ENCODE data around the gene EAF1.
A peak's percentile ranks its signal among the peaks of the same experiment; 100 is the strongest.
"Not testable (repeated sequence)": the region's sequence is repeated elsewhere in the genome, so short reads cannot be mapped to it uniquely, and the experiment has no call there.

EAF1 gene

DNA sequence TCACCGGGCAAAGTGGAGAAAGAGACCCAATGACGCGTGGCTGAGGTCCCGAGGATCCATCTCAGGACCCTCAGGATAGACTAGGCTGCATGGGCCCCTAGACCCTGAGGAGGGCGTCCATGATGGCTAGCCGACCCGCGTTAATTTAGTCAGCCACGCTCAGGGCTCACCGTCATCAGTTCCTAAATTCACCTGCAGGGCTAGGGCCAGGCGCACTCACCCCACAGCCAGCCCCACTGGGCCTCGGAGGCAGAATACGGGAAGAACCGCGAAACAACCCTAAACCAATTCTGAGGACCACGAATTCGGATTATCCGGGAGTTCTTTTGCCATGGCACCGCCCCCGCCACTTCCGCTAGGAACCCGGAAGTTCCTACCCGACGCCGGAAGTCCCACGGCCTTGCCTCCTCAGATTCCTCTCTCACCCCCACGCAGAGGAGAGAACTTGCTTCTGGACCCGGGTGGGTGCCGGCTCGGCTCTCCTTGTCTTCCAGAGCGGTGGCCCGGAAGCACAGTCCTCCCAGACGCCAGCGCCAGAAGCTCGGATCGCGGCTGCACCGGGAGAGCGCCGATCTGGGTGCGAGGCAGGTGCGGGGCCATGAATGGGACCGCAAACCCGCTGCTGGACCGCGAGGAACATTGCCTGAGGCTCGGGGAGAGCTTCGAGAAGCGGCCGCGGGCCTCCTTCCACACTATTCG, at the start of gene EAF1, which contains the start of gene METTL6:
Gene EAF1, plus strand, starts transcription at position 417 of the 699 bp plus-strand sequence. Its CDS starts 182 bp downstream, at position 599.
Gene METTL6, minus strand, starts transcription at position 363 of the 699 bp plus-strand sequence. CDS start 1,033 bp downstream, outside the sequence.
- DNase-seq (ENCODE audit: low spot score), result peak; percentile 84

DNA sequence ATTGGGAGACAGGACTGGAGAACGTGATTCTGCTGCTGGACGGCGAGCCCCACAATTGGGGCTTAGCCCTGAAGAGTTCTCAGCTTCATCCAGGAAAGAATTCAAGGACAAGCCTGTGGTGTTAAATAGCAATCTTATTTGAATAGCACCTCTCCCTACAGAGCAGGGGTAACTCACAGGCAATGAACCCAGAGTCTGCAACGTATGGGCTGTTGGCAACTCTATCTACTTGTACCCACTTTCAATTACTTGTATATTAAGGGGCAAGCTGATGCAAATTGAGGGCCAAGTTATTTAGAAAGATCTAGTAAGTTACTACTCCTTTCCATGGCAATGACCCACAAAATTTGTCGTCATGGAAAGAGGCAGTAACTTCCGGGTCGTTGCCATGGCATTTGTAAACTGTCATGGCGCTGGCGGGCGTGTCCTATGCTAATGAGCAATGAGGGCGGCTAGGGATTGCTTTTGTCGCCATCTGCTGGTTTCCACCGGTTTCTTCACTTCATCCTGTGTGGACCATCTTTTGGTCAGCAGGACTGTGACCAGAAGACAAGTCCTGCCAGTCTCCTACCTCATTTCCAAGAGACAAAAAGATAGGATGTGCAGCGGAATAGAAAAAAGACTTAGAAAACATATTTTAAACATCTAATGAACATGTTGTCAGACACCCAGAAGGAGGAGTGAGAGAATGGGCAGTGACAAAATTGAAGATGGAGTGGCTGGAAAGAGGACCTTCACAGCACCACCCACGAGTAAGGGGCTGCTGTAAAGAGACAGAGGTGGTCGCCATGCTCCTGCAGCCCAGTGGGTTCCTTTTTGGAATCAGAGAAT, 49.2 kb upstream of the EAF1 start:
- peak; percentile 93 for DNase-seq (ENCODE audit: low spot score)

DNA sequence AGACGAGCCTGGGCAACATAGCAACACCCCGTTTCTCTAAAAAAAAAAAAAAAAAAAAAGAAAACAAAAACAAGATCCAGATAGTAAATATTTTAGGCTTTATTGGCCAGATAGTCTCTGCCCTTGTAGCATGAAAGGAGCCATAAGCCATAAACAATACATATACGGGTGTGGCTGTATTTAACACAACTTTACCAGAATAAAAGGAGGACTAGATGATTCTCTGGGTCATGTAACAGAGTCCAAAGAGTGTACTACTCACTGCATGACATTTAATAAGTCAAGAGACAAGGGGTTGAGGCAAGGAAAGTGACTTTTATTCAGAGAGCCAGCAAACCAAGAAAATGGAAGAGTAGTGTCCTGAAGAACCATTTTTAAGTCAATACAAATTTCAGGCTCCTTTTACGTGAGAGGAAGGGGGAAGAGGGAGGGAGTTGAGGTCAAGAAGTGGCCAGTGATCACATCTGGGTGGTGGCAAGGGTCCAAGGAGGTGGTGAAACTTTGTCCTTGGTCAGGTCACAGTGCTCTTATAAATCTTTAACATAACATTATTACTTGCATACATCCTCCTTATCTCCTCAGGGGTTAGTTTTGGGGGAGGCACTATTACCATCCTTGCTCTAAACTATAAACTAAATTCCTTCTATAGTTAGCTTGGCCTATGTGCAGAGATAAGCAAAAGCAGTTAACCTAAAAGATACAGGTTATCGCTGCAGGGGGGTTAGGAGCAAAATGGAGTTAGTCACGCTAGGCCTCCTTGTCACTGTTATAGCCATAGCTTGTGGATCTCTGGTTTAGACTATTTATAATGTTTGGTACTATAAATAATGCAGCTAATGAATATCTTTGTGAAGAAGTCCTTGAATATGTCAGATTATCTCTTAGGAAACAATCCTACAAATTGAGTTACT, 46.2 kb upstream of the EAF1 start:
- DNase-seq (ENCODE audit: low spot score), result no peak

DNA sequence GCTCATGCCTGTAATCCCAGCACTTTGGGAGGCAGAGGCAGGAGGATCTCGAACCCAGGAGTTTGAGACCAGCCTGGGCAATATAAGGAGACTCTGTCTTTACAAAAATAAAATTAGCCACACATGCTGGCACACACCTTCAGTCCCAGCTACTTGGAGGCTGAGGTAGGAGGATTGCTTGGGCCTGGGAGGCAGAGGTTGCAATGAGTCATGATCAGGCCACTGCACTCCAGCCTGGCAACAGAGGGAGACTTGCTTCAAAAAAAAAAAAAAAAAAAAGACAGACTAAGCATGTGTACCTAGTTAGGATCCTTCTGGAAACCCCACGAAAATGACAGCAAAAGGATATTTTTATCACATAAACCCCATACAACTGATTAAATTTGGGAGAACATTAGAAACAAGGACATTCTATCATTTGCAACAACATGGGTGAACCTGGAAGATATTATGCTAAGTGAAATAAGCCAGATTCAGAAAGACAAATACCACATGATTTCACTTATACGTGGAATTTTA, 44.9 kb upstream of the EAF1 start:
- no peak for DNase-seq (ENCODE audit: low spot score)

DNA sequence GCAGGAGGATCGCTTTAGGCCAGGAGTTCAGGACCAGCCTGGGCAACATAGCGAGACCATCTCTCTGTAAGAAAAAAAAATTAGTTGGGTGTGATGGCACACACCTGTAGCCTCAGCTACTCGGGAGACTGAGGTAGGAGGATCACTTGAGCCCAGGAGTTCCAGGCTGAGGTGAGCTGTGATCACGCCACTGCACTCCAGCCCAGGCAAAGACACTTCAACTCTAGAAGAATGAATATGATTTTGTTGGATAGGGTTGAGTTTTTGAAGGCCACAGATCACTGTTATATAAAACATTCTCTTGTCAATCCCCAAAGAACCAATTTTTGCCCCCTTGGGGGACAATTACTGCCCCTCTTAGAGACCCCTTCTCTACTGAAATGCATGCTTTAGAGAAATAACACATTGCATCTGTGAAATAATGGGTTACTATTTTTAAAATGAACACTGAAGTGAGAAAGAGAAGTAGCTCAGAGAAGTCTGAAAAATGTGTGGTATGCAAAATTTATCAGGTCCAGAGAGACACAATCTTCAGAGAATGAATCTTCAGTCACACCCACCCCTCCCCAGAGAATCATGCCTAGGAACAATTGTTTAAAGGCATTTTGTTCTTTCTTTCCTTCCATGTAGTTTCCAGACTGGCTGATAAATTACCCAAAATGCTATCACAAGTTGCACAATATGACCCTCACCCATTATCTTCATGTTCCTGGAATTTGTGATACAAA, 42.7 kb upstream of the EAF1 start:
- DNase-seq (ENCODE audit: low spot score), result no peak

DNA sequence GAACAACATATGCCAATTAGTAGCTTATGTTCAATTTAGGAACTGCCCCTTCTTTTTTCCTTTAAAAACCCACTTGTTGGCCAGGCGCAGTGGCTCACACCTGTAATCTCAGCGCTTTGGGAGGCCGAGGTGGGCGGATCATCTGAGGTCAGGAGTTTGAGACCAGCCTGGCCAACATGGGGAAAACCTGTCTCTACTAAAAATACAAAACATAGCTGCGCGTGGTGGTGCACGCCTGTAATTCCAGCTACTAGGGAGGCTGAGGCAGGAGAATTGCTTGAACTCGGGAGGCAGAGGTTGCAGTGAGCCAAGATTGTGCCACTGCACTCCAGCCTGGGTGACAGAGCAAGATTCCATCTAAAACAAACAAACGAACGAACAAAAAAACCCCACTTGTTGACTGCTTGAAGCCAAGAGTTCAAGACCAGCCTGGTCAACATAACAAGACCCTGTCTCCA, 42.1 kb upstream of the EAF1 start:
- not testable (repeated sequence) for DNase-seq (ENCODE audit: low spot score)

DNA sequence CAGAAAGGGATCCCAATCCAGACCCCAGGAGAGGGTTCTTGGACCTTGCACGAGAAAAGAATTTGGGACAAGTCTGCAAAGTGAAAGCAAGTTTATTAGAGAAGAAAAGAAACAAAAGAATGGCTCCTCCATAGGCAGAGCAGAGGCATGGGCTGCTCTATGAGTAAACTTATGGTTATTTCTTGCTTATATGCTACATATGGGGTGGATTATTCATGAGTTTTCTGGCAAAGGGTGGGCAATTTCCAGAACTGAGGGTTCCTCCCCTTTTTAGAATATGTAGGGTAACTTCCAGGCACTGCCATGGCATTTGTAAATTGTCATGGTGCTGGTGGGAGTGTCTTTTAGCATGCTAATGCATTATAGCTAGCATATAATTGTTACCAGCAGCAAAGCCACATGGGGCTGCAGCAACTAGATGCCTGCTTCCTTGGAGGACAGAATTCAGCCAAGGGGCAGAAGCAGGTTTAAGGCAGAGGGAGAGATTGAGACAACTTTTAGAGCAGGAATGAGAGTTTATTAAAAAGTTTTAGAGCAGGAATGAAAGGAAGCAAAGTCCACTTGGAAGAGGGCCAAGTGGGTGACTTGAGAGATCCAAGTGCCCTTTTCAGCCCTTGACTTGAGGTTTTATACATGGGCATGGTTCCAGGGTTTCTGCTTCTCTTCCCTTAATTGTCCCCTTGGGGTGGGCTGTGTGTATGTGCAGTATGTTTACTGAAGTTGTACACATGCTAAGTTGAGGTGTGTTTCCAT, 41.3 kb upstream of the EAF1 start:
- no peak for DNase-seq (ENCODE audit: low spot score)

DNA sequence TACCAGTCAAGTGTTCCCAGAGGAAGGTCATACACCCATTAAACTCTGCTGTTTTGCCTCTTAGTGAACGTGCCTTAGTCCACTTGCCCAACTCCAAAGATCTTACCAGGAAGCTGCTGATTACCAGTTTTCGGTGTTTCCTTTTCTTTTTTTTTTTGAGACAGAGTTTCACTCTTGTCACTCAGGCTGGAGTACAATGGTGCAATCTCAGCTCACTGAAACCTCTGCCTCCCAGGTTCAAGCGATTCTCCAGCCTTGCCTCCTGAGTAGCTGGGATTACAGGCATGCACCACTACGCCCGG, 40.8 kb upstream of the EAF1 start:
- DNase-seq (ENCODE audit: low spot score), result not testable (repeated sequence)

DNA sequence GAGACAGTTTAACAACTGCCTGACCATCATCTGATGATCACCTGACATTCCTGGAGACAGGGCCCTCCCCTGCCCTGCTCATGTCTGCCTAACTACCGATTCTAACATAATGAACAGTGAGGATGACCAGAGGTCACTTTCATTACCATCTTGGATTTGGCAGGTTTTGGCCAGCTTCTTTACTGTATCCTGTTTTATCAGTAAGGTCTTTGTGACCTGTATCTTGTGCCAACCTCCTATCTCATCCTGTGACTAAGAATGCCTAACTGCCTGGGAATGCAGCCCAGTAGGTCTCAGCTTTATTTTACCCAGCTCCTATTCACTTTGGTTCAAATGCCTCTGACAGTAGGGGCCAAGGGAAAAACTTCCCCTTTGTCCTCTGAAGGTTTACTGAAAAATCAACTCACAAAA, 40.2 kb upstream of the EAF1 start:
- DNase-seq (ENCODE audit: low spot score), result peak; percentile 79

DNA sequence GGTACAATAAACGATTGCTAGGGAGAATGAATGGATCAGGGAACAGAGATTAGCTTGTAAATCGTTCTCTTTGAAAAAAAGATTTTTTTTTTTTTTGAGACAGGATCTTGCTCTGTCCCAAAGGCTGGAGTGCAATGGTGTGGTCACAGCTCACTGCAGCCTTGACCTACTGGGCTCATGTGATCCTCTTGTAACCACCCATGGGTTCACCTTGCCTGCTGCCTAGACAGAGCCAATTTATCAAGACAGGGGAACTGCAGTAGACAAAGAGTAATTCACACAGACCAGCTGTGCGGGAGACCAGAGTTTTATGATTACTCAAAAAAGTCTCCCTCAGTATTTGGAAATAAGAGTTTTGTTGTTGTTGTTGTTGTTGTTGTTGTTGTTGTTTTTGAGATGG, 39.7 kb upstream of the EAF1 start:
- peak; percentile 60 for DNase-seq (ENCODE audit: low spot score)

DNA sequence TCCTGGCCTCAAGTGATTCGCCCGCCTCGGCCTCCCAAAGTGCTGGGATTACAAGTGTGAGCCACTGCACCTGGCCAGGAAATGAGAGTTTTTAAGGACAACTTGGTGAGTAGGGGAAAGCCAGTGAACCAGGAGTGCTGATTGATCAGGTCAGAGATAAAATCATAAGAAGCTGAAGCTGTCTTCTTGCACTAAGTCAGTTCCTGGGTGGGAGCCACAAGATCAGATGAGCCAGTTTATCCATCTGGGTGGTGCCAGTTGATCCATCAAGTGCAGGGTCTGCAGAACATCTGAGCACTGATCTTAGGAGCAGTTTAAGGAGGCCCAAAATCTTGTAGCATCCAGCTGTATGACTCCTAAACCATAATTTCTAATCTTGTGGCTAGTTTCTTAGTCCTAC, 39.1 kb upstream of the EAF1 start:
- DNase-seq (ENCODE audit: low spot score), result not testable (repeated sequence)

DNA sequence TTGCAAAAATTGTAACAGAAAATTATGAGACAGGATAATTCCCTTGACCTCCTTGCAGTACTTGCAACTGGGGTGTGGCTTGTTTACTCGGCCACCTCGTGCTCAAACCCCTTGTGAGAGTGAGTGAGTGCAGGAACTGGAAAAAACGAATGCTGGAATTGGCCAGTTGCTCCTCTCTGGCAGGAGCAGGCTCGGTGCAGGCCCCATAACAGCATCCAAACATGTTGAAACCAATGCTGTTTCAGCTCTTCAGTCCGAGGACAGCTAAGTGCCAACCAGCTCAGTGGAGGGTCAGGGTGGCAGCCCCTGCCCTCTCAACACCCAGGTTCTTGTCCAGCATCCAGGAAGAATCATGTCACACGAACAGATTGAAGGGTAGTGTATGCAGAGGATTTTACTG, 36.9 kb upstream of the EAF1 start:
- no peak for DNase-seq (ENCODE audit: low spot score)

DNA sequence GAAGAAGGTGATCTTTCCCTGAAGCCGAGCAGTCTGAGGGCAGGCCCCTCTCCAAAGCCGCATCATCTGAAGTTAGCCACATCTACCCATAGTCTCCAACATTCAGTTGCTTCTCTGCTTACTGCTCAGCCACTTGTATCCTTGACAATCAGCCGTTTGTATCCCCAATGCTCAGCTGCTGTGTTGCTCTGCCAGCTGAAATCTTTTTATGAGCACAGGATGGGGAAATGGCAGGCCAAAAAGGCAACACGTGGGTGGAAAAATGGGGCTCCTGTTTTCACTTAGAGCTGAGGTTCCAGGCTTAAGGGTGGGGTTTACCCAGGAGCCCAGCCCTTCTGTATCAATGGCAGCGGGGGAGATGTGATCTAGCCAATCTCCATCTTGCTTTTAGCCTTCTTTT, 36.4 kb upstream of the EAF1 start:
- no peak for DNase-seq (ENCODE audit: low spot score)

DNA sequence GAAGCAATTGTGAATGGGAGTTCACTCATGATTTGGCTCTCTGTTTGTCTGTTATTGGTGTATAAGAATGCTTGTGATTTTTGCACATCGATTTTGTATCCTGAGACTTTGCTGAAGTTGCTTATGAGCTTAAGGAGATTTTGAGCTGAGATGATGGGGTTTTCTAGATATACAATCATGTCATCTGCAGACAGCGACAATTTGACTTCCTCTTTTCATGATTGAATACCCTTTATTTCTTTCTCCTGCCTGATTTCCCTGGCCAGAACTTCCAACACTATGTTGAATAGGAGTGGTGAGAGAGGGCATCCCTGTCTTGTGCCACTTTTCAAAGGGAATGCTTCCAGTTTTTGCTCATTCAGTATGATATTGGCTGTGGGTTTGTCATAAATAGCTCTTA, 34.1 kb upstream of the EAF1 start:
- DNase-seq (ENCODE audit: low spot score), result not testable (repeated sequence)

DNA sequence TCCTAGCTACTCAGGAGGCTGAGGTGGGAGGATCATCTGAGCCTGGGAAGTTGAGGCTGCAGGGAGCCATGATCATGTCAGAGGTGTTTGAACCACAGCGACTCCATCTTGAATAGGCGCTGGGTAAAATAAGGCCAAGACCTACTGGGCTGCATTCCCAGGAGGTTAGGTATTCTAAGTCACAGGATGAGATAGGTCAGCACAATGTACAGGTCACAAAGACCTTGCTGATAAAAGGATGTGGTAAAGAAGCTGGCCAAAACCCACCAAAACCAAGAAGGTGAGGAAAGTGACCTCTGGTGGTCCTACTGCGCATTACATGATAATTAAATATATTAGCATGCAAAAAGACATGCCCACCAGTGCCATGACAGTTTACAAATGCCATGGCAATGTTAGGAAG, 28.7 kb upstream of the EAF1 start:
- DNase-seq (ENCODE audit: low spot score), result peak; percentile 56

DNA sequence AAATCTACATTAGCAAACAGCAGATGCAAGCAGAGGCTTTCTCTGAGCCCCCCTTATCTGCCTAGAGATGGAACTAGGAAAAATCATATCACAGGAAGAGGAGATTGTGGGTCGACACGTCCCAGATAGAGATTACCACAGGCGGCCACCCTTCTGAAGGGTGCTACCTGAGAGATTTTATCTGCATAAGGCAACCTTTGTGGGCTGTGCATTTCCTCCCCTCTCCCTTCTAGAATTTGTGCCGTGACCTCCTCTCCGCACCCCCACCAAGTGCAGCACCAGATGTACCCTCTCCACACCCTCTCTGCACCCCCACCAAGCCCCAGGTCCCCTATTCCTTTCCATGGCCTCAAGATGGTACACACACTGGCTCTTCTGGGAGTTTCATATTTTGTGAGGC, 27.4 kb upstream of the EAF1 start:
- no peak for DNase-seq (ENCODE audit: low spot score)

DNA sequence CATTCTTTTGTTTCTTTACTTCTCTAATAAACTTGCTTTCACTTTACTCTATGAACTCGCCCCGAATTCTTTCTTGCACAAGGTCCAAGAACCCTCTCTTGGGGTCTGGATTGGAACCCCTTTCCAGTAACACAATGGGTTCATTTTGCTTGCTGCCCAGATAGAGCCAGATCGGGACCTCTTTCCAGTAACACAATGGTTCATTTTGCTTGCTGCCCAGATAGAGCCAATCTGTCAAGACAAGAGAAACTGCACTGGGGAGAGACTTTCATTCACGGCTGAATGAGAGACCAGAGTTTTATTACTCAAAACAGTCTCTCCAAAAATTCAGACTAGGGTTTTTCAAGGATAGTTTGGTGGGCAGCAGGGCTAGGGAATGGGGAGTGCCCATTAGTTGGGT, 25.5 kb upstream of the EAF1 start:
- no peak for DNase-seq (ENCODE audit: low spot score)

DNA sequence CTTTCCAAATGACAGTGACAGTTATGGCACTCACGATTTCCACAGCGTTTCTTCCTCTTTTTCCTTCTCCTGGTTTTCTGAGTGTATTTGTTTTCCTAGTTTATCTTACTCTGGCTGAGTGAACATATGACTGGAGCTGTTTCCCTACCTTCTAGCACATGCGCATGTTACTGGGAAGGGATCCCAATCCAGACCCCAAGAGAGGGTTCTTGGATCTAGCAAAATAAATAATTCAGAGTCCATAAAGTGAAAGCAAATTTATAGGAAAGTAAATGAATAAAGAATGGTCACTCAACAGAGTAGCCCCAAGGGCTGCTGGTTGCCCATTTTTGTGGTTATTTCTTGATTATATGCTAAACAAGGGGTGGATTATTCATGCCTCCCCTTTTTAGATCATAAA, 23.9 kb upstream of the EAF1 start:
- DNase-seq (ENCODE audit: low spot score), result no peak

DNA sequence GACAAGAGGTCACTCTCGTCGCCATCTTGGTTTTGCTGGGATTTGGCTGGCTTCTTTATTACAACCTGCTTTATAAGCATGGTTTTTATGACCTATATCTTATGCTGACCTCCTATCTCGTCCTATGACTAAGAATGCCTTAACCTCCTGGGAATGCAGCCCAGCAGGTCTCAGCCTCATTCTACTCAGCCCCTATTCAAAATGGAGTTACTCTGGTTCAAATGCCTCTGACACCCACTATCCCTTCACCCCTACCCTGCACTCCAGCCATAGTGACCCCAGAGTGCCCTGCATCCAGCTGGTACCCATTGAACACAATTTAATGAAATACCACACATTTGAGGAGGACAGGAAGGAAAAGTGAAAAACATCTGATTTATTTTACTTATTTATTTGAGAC, 23.4 kb upstream of the EAF1 start:
- DNase-seq (ENCODE audit: low spot score), result no peak

DNA sequence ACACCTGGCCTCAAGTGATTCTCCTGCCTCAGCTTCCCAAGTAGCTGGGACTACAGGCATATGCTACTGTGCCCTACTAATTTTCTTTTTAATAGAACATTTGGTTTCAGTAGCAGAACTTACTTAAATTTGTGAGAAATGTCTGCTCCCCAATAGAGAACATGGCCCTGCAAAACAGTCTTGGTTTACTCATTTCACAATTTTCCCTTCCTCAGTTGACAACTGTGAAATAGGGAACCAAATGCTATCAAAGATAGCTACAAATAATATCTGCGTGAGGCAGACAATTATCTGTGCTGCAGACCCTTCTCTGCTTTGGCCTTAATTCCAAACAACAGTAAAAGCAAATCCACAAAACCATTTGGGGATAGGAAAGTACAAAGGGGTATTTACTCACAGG, 22.6 kb upstream of the EAF1 start:
- no peak for DNase-seq (ENCODE audit: low spot score)

Data from kidney tubule cell (primary cell).